Neural progenitor cell (in vitro differentiated cells): ENCODE results near the gene RASA2. TPM values are rescaled to one million over a fixed set of nuclear protein-coding genes. Genes with fewer than 3 reads are reported as not detected.

ENCODE experiments used
- DNase-seq: peaks from one replicate; pipeline ENCODE4 v3.0.0-alpha.2; 2016; ENCODE audit warnings: low spot score
- H2AFZ ChIP-seq: fragments of 200-600 bp; sonication (generic); replicated peaks from 2 replicates; pipeline ENCODE4 v1.6.1; 2016; ENCODE audit warnings: antibody characterized with exemption
- H3F3A ChIP-seq: fragments of 200-600 bp; sonication (generic); 2 replicates; pipeline ENCODE4 v1.6.1; 2016; ENCODE audit warnings: antibody characterized with exemption, low read depth
- H3K27ac ChIP-seq: fragments of 200-600 bp; sonication (generic); 2 replicates; pipeline ENCODE4 v1.5.1; 2016; ENCODE audit warnings: mild to moderate bottlenecking
- H3K27me3 ChIP-seq: fragments of 200-600 bp; sonication (generic); 2 replicates; pipeline ENCODE4 v1.6.1; 2016; ENCODE audit warnings: mild to moderate bottlenecking, moderate library complexity
- H3K36me3 ChIP-seq: fragments of 200-600 bp; sonication (generic); 2 replicates; pipeline ENCODE4 v1.5.1; 2016
- H3K4me1 ChIP-seq: fragments of 200-600 bp; sonication (generic); 2 replicates; pipeline ENCODE4 v1.6.1; 2016; ENCODE audit warnings: mixed run types
- H3K4me2 ChIP-seq: fragments of 200-600 bp; sonication (generic); 2 replicates; pipeline ENCODE4 v1.6.1; 2016
- H3K4me3 ChIP-seq: fragments of 200-600 bp; sonication (generic); 2 replicates; pipeline ENCODE4 v1.5.1; 2016
- H3K79me2 ChIP-seq: fragments of 200-600 bp; sonication (generic); 2 replicates; pipeline ENCODE4 v1.6.1; 2016; ENCODE audit warnings: low read depth
- H3K9ac ChIP-seq: fragments of 200-600 bp; sonication (generic); 2 replicates; pipeline ENCODE4 v1.6.1; 2016
- H3K9me3 ChIP-seq: fragments of 200-600 bp; sonication (generic); 2 replicates; pipeline ENCODE4 v1.5.1; 2016; ENCODE audit warnings: low read depth
- H4K20me1 ChIP-seq: fragments of 200-600 bp; sonication (generic); 2 replicates; pipeline ENCODE4 v1.6.1; 2016; ENCODE audit warnings: low read depth
- H3K27ac Mint-ChIP-seq: 3 replicates; pipeline ENCODE4 v1.8.0; 2021; ENCODE audit warnings: mixed read lengths
- H3K27me3 Mint-ChIP-seq: 2 replicates; pipeline ENCODE4 v1.8.0; 2022; ENCODE audit warnings: low read depth, mild to moderate bottlenecking, inconsistent platforms, moderate library complexity, mixed read lengths; ENCODE audit not compliant: insufficient read depth
- H3K36me3 Mint-ChIP-seq: 3 replicates; pipeline ENCODE4 v1.8.0; 2021; ENCODE audit warnings: mixed read lengths
- H3K4me1 Mint-ChIP-seq: 3 replicates; pipeline ENCODE4 v1.8.0; 2021; ENCODE audit warnings: mixed read lengths
- H3K4me3 Mint-ChIP-seq: 3 replicates; pipeline ENCODE4 v1.8.0; 2021; ENCODE audit warnings: mild to moderate bottlenecking, moderate library complexity, mixed read lengths
- H3K9me3 Mint-ChIP-seq: 3 replicates; pipeline ENCODE4 v1.8.0; 2020; ENCODE audit warnings: mixed read lengths
- CTCF ChIP-seq: fragments of 200-600 bp; sonication (generic); IDR thresholded peaks from 2 replicates; pipeline ENCODE4 v1.5.1; 2017; ENCODE audit warnings: antibody characterized with exemption, mild to moderate bottlenecking
- EZH2 ChIP-seq: fragments of 200-600 bp; sonication (generic); IDR thresholded peaks from 2 replicates; pipeline ENCODE4 v1.6.1; 2017; ENCODE audit warnings: antibody characterized with exemption, mild to moderate bottlenecking, moderate library complexity
- EZH2phosphoT487 ChIP-seq: fragments of 200-600 bp; sonication (generic); IDR thresholded peaks from 2 replicates; pipeline ENCODE4 v1.6.1; 2017; ENCODE audit warnings: antibody characterized with exemption
- total RNA-seq: library from RNA; depleted of rRNA; stranded (reverse); fragments of >200 nt; gene quantifications from 2 replicates; pipeline ENCODE4 v1.2.3, GENCODE V29; 2015; ENCODE audit warnings: low replicate concordance

Gene RASA2
- total RNA-seq, 1 donor from 2014 or later, result 48.4 TPM

GRCh38 chr3:141597931-141598330, 111.1 kb downstream of the RASA2 start:
- Mint-ChIP-seq H3K4me3 (no peak overlapping the region), H3K4me1 (no peaks in the 10 kb centered on the region), H3K36me3 (peaks cover 62% of the 10 kb centered on the region), H3K27me3 (no peaks in the 10 kb centered on the region), H3K9me3 (peaks cover 27% of the 10 kb centered on the region), H3K27ac (no peak overlapping the region)
- no peak for DNase-seq
- no peaks in the 10 kb centered on the region for H3F3A ChIP-seq
- peaks cover 5% of the 10 kb centered on the region for H3K36me3 ChIP-seq
- H3K27me3 ChIP-seq, result no peaks in the 10 kb centered on the region
- H3K4me3 ChIP-seq, result no peak overlapping the region
- H3K27ac ChIP-seq, result no peak overlapping the region
- peaks cover 9% of the 10 kb centered on the region for H3K9me3 ChIP-seq
- no peak overlapping the region for H2AFZ ChIP-seq
- no peak overlapping the region for H3K4me2 ChIP-seq
- no peak for TF ChIP-seq EZH2
- TF ChIP-seq EZH2phosphoT487, result no peak
- TF ChIP-seq CTCF, result no peak
- H4K20me1 ChIP-seq, result no peaks in the 10 kb centered on the region
- H3K9ac ChIP-seq, result no peak overlapping the region
- no peaks in the 10 kb centered on the region for H3K4me1 ChIP-seq
- no peaks in the 10 kb centered on the region for H3K79me2 ChIP-seq

DNA sequence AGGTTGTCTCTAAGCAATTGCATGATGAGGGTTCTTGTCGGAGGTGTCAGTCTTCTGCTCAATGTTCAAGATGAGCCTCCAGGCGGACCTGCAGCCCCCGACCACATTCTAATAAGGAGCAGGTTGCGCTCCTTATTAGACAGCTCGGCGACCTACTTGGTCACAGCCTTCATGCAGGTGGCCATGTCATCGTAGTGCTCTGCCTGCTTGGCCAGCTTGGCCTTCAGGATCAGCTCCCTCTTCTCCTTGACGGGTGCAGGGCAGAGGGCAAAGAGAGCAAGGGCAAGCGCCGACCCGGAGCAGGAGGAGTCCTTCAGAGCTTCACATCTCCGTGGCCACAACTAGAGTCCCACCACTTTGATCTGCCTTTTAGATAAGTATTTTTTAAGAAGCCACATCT, 113.5 kb downstream of the RASA2 start:
- no peaks in the 10 kb centered on the region for H3K79me2 ChIP-seq
- Mint-ChIP-seq H3K4me3 (no peak overlapping the region), H3K27ac (no peak overlapping the region), H3K36me3 (peaks cover 48% of the 10 kb centered on the region), H3K9me3 (peaks cover 17% of the 10 kb centered on the region), H3K4me1 (no peaks in the 10 kb centered on the region), H3K27me3 (no peaks in the 10 kb centered on the region)
- no peak overlapping the region for H3K4me3 ChIP-seq
- no peak overlapping the region for H3K9ac ChIP-seq
- no peak for DNase-seq
- TF ChIP-seq EZH2phosphoT487 (no peak), EZH2 (no peak), CTCF (no peak)
- H3K9me3 ChIP-seq, result peaks cover 9% of the 10 kb centered on the region
- no peaks in the 10 kb centered on the region for H3K27me3 ChIP-seq
- peaks cover 5% of the 10 kb centered on the region for H3K36me3 ChIP-seq
- no peaks in the 10 kb centered on the region for H4K20me1 ChIP-seq
- H2AFZ ChIP-seq, result no peak overlapping the region
- no peak overlapping the region for H3K27ac ChIP-seq
- no peaks in the 10 kb centered on the region for H3F3A ChIP-seq
- no peaks in the 10 kb centered on the region for H3K4me1 ChIP-seq
- H3K4me2 ChIP-seq, result no peak overlapping the region

DNA sequence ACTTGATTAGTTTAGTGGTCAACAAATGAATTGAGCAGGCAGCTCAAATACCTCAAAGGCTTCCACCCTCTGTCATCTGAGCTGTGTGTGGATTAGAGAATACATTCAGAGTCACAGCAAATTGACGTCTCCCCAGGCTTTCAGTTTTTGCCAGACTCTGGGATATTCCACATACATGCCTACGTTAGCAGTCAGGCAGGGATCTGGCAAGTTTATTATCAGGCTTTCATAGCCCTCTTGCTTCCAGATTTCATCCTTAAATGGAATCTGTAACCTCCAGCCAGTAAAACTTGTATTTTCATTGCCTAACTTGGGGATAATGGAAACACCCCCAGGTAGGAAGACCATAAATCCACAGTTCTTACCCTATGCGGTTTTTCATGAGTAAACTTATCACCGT, 115.9 kb downstream of the RASA2 start:
- Mint-ChIP-seq H3K4me3 (no peak overlapping the region), H3K9me3 (peaks cover 17% of the 10 kb centered on the region), H3K36me3 (peaks cover 39% of the 10 kb centered on the region), H3K27ac (no peak overlapping the region), H3K4me1 (no peaks in the 10 kb centered on the region), H3K27me3 (no peaks in the 10 kb centered on the region)
- DNase-seq, result no peak
- Histone ChIP-seq H3K4me3 (no peak overlapping the region), H2AFZ (no peak overlapping the region), H3K27ac (no peak overlapping the region), H3K27me3 (no peaks in the 10 kb centered on the region), H3K9ac (no peak overlapping the region), H3K36me3 (peaks cover 4% of the 10 kb centered on the region), H3K79me2 (no peaks in the 10 kb centered on the region), H3K4me1 (no peaks in the 10 kb centered on the region), H4K20me1 (no peaks in the 10 kb centered on the region), H3K9me3 (peaks cover 9% of the 10 kb centered on the region), H3F3A (no peaks in the 10 kb centered on the region), H3K4me2 (no peak overlapping the region)
- TF ChIP-seq CTCF, result no peak
- no peak for TF ChIP-seq EZH2phosphoT487
- TF ChIP-seq EZH2, result no peak
